Mesothelial cell of epicardium (in vitro differentiated cells): Measurements from ENCODE around the gene KITLG. TPM values are rescaled to one million over a fixed set of nuclear protein-coding genes. Genes with fewer than 3 reads are reported as not detected.
A peak's percentile ranks its signal among the peaks of the same experiment; 100 is the strongest.

ENCODE experiments used
- DNase-seq, 2 experiments: peaks; one replicate each; pipeline ENCODE4 v3.0.0; 2021; ENCODE audit warnings: low spot score in 2 of 2; ENCODE audit not compliant: unreplicated experiment in 2 of 2
- H3K27ac Mint-ChIP-seq: 2 replicates; pipeline ENCODE4 v1.8.0; 2021; ENCODE audit warnings: mixed read lengths
- H3K27me3 Mint-ChIP-seq: 2 replicates; pipeline ENCODE4 v1.8.0; 2021; ENCODE audit warnings: low read depth, mixed read lengths
- H3K36me3 Mint-ChIP-seq: 2 replicates; pipeline ENCODE4 v1.8.0; 2021; ENCODE audit warnings: mixed read lengths
- H3K4me1 Mint-ChIP-seq: 2 replicates; pipeline ENCODE4 v1.8.0; 2021; ENCODE audit warnings: mixed read lengths
- H3K4me3 Mint-ChIP-seq: 2 replicates; pipeline ENCODE4 v1.8.0; 2021; ENCODE audit warnings: mild to moderate bottlenecking, moderate library complexity, mixed read lengths
- H3K9me3 Mint-ChIP-seq: 2 replicates; pipeline ENCODE4 v1.8.0; 2021; ENCODE audit warnings: mixed read lengths
- total RNA-seq: library from RNA; stranded (reverse); gene quantifications from 3 replicates; pipeline ENCODE4 v1.2.1, GENCODE V29; 2021
- TF ChIP-seq, protein P1 (sequence below): fragments of 200-600 bp; sonication (generic); IDR thresholded peaks from one replicate; pipeline ENCODE4 v1.5.0; 2021; ENCODE audit warnings: antibody characterized with exemption; ENCODE audit not compliant: unreplicated experiment

The KITLG gene
- total RNA-seq, 1 donor from 2014 or later, result 13.9 TPM

DNA sequence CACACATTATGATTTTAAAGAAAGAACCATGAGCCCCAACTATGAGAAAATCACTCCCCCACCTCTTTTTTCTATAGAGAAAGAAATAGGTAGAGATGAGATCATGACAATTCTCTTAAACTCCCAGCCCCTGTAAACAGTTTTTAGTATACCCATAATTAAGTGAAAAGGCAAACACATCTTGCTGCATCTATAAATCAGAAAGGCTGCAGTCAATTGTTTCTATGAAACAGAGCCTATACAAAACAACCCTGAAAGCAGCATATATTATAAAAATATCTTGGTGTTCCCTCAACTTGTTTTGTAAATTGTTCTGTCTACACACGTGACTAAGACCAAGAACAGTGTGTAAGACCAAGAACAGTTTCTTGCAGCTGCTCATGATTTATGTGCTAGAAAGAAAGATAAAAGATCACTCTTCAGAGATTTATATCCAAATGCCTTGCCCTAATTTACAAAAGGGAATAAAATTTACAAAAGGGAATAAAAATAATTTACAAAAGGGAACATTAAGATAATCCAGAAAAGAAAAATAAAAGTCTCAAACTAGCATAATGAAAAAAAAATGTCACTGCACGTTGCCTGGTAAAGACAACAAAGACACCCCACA, 4.8 kb downstream of the KITLG start:
- H3K4me3 Mint-ChIP-seq, result no peak overlapping the region
- peak overlapping the region; percentile 0 for H3K27ac Mint-ChIP-seq
- H3K27me3 Mint-ChIP-seq, result no peaks in the 10 kb centered on the region
- H3K4me1 Mint-ChIP-seq, result peaks cover 53% of the 10 kb centered on the region
- TF ChIP-seq, protein P1, sequence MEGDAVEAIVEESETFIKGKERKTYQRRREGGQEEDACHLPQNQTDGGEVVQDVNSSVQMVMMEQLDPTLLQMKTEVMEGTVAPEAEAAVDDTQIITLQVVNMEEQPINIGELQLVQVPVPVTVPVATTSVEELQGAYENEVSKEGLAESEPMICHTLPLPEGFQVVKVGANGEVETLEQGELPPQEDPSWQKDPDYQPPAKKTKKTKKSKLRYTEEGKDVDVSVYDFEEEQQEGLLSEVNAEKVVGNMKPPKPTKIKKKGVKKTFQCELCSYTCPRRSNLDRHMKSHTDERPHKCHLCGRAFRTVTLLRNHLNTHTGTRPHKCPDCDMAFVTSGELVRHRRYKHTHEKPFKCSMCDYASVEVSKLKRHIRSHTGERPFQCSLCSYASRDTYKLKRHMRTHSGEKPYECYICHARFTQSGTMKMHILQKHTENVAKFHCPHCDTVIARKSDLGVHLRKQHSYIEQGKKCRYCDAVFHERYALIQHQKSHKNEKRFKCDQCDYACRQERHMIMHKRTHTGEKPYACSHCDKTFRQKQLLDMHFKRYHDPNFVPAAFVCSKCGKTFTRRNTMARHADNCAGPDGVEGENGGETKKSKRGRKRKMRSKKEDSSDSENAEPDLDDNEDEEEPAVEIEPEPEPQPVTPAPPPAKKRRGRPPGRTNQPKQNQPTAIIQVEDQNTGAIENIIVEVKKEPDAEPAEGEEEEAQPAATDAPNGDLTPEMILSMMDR, result no peak
- no peaks in the 10 kb centered on the region for H3K36me3 Mint-ChIP-seq
- no peaks in the 10 kb centered on the region for H3K9me3 Mint-ChIP-seq
- no peak for DNase-seq

DNA sequence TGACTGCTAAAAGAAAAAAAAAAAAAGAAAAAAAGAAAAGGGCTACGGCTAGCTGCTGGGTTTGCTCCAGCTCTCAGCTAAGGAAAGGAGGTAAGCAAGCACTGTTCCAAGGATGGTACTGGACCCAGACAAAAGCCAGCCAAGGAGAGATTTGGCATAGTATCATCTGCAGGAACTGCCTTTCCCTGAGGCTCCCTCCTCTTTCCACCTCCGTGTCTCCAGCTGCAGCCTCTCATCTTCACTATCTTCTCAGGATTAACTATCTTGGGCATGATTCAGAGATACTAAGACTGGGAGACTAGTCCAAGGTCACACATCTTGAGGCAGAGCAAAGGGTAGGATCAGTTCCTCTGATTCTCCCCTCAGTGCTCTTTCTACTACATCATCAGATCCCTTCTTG, 6.0 kb downstream of the KITLG start:
- Mint-ChIP-seq H3K4me3 (no peak overlapping the region), H3K9me3 (no peaks in the 10 kb centered on the region), H3K27me3 (no peaks in the 10 kb centered on the region), H3K4me1 (peaks cover 53% of the 10 kb centered on the region), H3K36me3 (no peaks in the 10 kb centered on the region), H3K27ac (no peak overlapping the region)
- TF ChIP-seq, protein P1, result no peak
- no peak for DNase-seq

DNA sequence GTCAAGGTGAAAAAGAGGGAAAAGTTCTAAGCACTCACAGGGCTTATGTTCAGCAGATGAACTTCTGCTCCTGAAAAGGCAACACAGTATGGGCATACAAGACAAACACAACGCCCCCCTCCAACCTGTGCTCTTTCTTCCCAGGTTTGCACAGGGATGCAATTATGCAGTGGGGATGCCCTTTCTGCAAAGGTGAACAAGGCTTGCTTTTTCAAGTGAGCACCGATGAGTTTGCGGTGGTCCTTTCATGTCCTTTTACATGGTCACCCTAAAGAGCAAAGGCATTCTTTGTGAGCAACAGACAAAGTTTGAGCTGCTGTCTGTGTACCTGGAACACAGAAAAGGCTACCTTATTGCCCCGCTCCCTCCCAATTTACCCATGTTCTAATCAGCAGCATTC, 6.7 kb downstream of the KITLG start:
- no peaks in the 10 kb centered on the region for H3K9me3 Mint-ChIP-seq
- H3K4me1 Mint-ChIP-seq, result peaks cover 46% of the 10 kb centered on the region

DNA sequence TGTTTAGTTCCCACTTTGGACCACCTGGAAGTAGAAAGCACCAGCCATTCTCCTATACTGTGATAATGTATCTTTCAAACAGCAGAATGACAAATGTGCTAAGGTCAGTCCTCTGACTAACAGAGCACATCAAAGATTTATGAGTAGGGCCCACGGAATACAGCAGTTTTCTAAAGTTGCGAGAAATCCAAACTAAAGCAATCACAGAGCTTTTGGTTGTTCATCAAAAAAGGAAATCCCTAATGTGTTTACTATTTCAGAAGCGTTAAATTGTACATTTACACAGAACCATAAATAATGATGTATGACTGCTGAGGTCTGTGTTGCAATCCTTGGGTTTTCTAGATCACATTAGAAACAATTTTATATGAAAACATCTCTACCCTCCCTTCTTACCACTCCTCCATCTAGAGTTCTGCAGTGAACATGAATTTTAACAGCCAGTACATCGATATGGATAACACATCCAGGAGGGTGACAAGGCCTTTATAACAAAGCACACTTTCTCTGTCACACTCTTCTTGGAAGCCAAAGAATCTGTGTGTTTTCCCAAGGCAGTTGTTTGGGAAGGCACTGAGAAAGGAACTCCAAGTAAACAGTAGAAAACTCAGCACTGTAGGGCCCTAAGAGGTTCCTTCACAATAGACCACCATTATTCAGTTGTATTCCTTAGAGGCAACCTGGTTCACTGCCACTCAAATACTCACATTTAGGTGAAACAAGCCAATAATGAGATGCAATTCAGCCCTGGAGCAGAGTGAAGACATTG, 7.3 kb downstream of the KITLG start:
- TF ChIP-seq, protein P1, result no peak
- Mint-ChIP-seq H3K27me3 (no peaks in the 10 kb centered on the region), H3K9me3 (no peaks in the 10 kb centered on the region), H3K4me1 (peaks cover 40% of the 10 kb centered on the region), H3K27ac (no peak overlapping the region), H3K36me3 (no peaks in the 10 kb centered on the region), H3K4me3 (no peak overlapping the region)
- no peak for DNase-seq

More for the DNA sequence above, 6.7 kb downstream of the KITLG start:
- Mint-ChIP-seq H3K27ac (no peak overlapping the region), H3K36me3 (no peaks in the 10 kb centered on the region), H3K4me3 (no peak overlapping the region), H3K27me3 (no peaks in the 10 kb centered on the region)
- TF ChIP-seq, protein P1, result no peak
- DNase-seq, result no peak

DNA sequence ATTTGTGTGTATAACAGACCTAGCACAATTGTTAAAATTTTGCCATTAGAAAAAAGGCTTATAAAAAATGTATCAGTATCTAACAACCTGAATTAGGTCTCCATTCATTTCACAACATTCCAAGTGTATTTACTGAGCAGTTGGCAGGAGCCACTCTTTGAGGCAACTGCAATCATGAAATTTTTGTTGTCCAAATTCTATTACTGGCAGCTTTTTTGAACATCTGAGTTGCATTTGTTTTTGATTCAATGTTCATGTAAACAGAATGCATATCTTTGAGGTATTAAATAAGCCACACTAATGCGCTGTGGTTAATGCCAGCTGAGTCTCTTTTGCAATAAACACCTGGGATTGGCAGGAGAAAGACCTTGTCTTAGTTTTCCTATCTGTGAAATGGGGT, 8.7 kb downstream of the KITLG start:
- TF ChIP-seq, protein P1, result no peak
- Mint-ChIP-seq H3K27ac (no peak overlapping the region), H3K36me3 (no peaks in the 10 kb centered on the region), H3K9me3 (no peaks in the 10 kb centered on the region), H3K4me1 (peaks cover 39% of the 10 kb centered on the region), H3K4me3 (no peak overlapping the region), H3K27me3 (no peaks in the 10 kb centered on the region)
- no peak for DNase-seq
